SK-N-MC (cell line): ENCODE measurements around the gene DNAH1.

Experiments
- EZH2 ChIP-seq: fragments of 200-600 bp; sonication (generic); IDR thresholded peaks from one replicate; pipeline ENCODE4 v1.6.1; 2017; ENCODE audit warnings: antibody characterized with exemption
- FOXP2 ChIP-seq: optimal IDR thresholded peaks from 2 replicates; pipeline ENCODE3; 2011; ENCODE audit warnings: mild to moderate bottlenecking, moderate library complexity; ENCODE audit not compliant: insufficient read depth; ENCODE audit errors: extremely low read length, control extremely low read depth
- POLR2AphosphoS5 ChIP-seq: IDR thresholded peaks from 2 replicates; pipeline ENCODE4 v1.6.1; 2012; ENCODE audit warnings: mild to moderate bottlenecking, low read depth, low read length, borderline replicate concordance

DNA sequence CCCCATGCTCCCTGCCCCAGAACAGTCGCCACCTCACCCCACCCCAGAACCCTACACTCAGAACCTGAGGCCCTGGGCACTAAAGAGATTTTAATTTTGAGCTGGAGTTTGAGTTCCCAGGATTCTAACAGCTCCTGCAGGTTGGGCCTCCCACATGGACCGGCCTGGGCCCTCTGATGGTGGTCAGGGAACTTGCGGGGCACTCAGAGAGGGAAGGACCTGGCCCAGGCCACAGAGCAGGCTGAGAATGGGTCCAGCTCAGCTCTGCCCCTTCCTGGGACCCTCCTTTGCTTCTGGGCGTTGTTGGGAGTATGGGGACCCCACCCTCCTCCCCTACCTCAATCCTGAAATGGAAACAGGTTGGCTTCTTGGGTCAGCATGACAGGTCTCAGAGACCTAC is 129.9 kb downstream of the DNAH1 start:
- TF ChIP-seq EZH2 (no peak), FOXP2 (no peak), POLR2AphosphoS5 (no peak)
